Endothelial cell of umbilical vein (primary cell): ENCODE data around the gene TTI1. TPM values are rescaled to one million over a fixed set of nuclear protein-coding genes. Genes with fewer than 3 reads are reported as not detected.

Experiments used
- BruUV-seq: library from RNA; stranded (reverse); fragments of 400-500 nt; replicated peaks from 2 replicates; lab custom pipeline; 2021; lab: Mats Ljungman, UMichigan
- CTCF ChIA-PET: fragments of 300-600, 350-600 bp; sonication (Branson Sonifier 250); formaldehyde crosslinking; loops from one replicate; lab custom pipeline; 2021; ENCODE audit warnings: antibody characterized with exemption, inconsistent platforms; lab: Charles Lee
- POLR2A ChIA-PET: fragments of 300-600, 350-600 bp; sonication (Branson Sonifier 250); formaldehyde crosslinking; loops from one replicate; lab custom pipeline; 2021; ENCODE audit warnings: antibody characterized with exemption, inconsistent platforms; lab: Charles Lee
- DNase-seq: peaks from one replicate; pipeline ENCODE4 v3.0.0-alpha.2; 2011; ENCODE audit warnings: low read depth, low spot score
- FAIRE-seq: peaks from 2 replicates; lab custom pipeline; 2011; peaks lifted over from hg19 to GRCh38; lab: Jason Lieb, UNC
- H2AFZ ChIP-seq: 2 replicates; pipeline ENCODE4 v1.6.0; 2012; ENCODE audit warnings: low read depth, low read length, control low read depth, inconsistent platforms
- H3K27ac ChIP-seq: 2 replicates; pipeline ENCODE4 v1.5.1; 2011; ENCODE audit warnings: low read depth, mild to moderate bottlenecking, control low read depth, low read length, moderate library complexity; ENCODE audit not compliant: insufficient read depth
- H3K27me3 ChIP-seq, 2 experiments: 2 replicates each; pipeline versions ENCODE4 v1.6.0 to v1.6.1; 2011; ENCODE audit warnings: low read length in 2 of 2, mixed read lengths in 1 of 2; ENCODE audit not compliant: control insufficient read depth in 2 of 2, insufficient read depth in 2 of 2
- H3K36me3 ChIP-seq, 2 experiments: 2 replicates in 1 of 2; 3 replicates in 1 of 2; pipeline ENCODE4 v1.5.1; 2011; ENCODE audit warnings: low read length in 2 of 2, mild to moderate bottlenecking in 1 of 2, moderate library complexity in 1 of 2; ENCODE audit not compliant: control insufficient read depth in 2 of 2, insufficient read depth in 2 of 2; ENCODE audit errors: extremely low read depth in 1 of 2
- H3K4me1 ChIP-seq: 3 replicates; pipeline ENCODE4 v1.5.1; 2011; ENCODE audit warnings: mild to moderate bottlenecking, low read length; ENCODE audit not compliant: control insufficient read depth, insufficient read depth; ENCODE audit errors: extremely low read depth
- H3K4me2 ChIP-seq: 2 replicates; pipeline ENCODE4 v1.6.1; 2011; ENCODE audit warnings: low read length, control low read depth, mixed read lengths; ENCODE audit not compliant: insufficient read depth
- H3K4me3 ChIP-seq, 3 experiments: fragments of 200-600 bp in 1 of 3; sonication (generic), shearing (Covaris generic) in 1 of 3; replicated peaks in 1 of 3; 2 replicates each; pipeline ENCODE4 v1.5.1; 2011 to 2016; ENCODE audit warnings: control low read depth in 3 of 3, low read length in 3 of 3, mild to moderate bottlenecking in 2 of 3, inconsistent platforms in 1 of 3, low read depth in 1 of 3, moderate library complexity in 1 of 3; ENCODE audit not compliant: insufficient read depth in 1 of 3
- H3K79me2 ChIP-seq: 2 replicates; pipeline ENCODE4 v1.6.0; 2012; ENCODE audit warnings: low read length, inconsistent platforms; ENCODE audit not compliant: control insufficient read depth, insufficient read depth
- H3K9ac ChIP-seq: replicated peaks from 2 replicates; pipeline ENCODE3; 2011; ENCODE audit warnings: low read length, control low read depth; ENCODE audit not compliant: insufficient read depth; ENCODE audit errors: extremely low read depth
- H3K9me1 ChIP-seq: replicated peaks from 3 replicates; pipeline ENCODE4 v1.6.0; 2011; ENCODE audit warnings: mild to moderate bottlenecking, low read length; ENCODE audit not compliant: control insufficient read depth, insufficient read depth; ENCODE audit errors: extremely low read depth
- H3K9me3 ChIP-seq: replicated peaks from 2 replicates; pipeline ENCODE4 v1.5.1; 2012; ENCODE audit warnings: low read length, inconsistent platforms; ENCODE audit not compliant: control insufficient read depth, insufficient read depth
- H4K20me1 ChIP-seq: replicated peaks from 2 replicates; pipeline ENCODE3; 2011; ENCODE audit warnings: mild to moderate bottlenecking, low read length; ENCODE audit not compliant: control insufficient read depth, insufficient read depth; ENCODE audit errors: extremely low read depth
- EZH2 ChIP-seq: IDR thresholded peaks from 2 replicates; pipeline ENCODE4 v1.6.1; 2012; ENCODE audit warnings: borderline replicate concordance, low read depth, mild to moderate bottlenecking, moderate library complexity, low read length, inconsistent platforms; ENCODE audit not compliant: severe bottlenecking
- FOS ChIP-seq: IDR thresholded peaks from 2 replicates; pipeline ENCODE4 v1.6.1; 2011; ENCODE audit warnings: mild to moderate bottlenecking, low read length, moderate library complexity, borderline replicate concordance; ENCODE audit not compliant: insufficient read depth
- GATA2 ChIP-seq: IDR thresholded peaks from 2 replicates; pipeline ENCODE4 v1.7.0; 2011; ENCODE audit warnings: low read depth, mild to moderate bottlenecking, moderate library complexity, mixed read lengths, low read length; ENCODE audit not compliant: insufficient read length, insufficient read depth
- JUN ChIP-seq: IDR thresholded peaks from 2 replicates; pipeline ENCODE4 v1.6.1; 2011; ENCODE audit warnings: borderline replicate concordance, low read depth; ENCODE audit not compliant: insufficient read length, insufficient read depth
- POLR2A ChIP-seq: IDR thresholded peaks from 2 replicates; pipeline ENCODE4 v1.6.1; 2012; ENCODE audit warnings: low read depth, mild to moderate bottlenecking, control low read depth, low read length
- POLR2AphosphoS5 ChIP-seq: IDR thresholded peaks from 2 replicates; pipeline ENCODE4 v1.6.1; 2012; ENCODE audit warnings: low read depth, mild to moderate bottlenecking, control low read depth, low read length, moderate library complexity; ENCODE audit not compliant: insufficient read depth
- dilution Hi-C: fragments of 300-500 bp; cut with MboI; formaldehyde crosslinking; loops from one replicate; pipeline ENCODE4 v1.15.0; 2019; ENCODE audit warnings: low sequenced_read_pairs; ENCODE audit not compliant: extremely low pct_ligation_motif_present
- intact Hi-C: fragments of 100-400 bp; cut with micrococcal nuclease; formaldehyde crosslinking; loops from one replicate; pipeline ENCODE4 v1.10.0; 2022
- polyA plus RNA-seq, 4 experiments: library from polyadenylated mRNA; depleted of rRNA in 3 of 4; stranded (reverse) in 3 of 4; unstranded in 1 of 4; fragments of >200 nt; gene quantifications; 2 replicates each; pipeline versions ENCODE4 v1.2.1 to v1.2.3, GENCODE V29; 2011 to 2012; ENCODE audit warnings: missing spikeins in 1 of 4
- total RNA-seq: library from RNA; stranded (reverse); gene quantifications from 2 replicates; pipeline ENCODE4 v1.2.3, GENCODE V29; 2021
- TF ChIP-seq, protein P1 (sequence below), 2 donors: IDR thresholded peaks; 1 replicate in 1 of 2; 2 replicates in 1 of 2; pipeline ENCODE4 v1.5.1; 2011; ENCODE audit warnings: low read length in 2 of 2, mild to moderate bottlenecking in 2 of 2, moderate library complexity in 2 of 2, control low read depth in 1 of 2, inconsistent platforms in 1 of 2, low read depth in 1 of 2; ENCODE audit not compliant: insufficient read depth in 1 of 2; ENCODE audit errors: extremely low read depth in 1 of 2

The TTI1 gene
- total and polyA plus RNA-seq, 2 donors (not counting 3 experiments of a cell fraction or from before 2014, with no cell fraction given): 13.2 to 23.2 TPM

- POLR2A ChIA-PET: no interaction called here
- DNase-seq: no peak
- Histone ChIP-seq H3K4me2 (no peak overlapping the region), H3K27ac (no peak overlapping the region), H3K9me3 (no peaks in the 10 kb centered on the region), H3K4me1 (no peaks in the 10 kb centered on the region), H2AFZ (no peak overlapping the region), H3K27me3 (peaks cover 8 to 15% of the 10 kb centered on the region in 2 experiments), H3K36me3 (no peaks in the 10 kb centered on the region), H3K9me1 (no peaks in the 10 kb centered on the region), H3K79me2 (no peaks in the 10 kb centered on the region), H4K20me1 (no peaks in the 10 kb centered on the region), H3K4me3 (no peak overlapping the region), H3K9ac (no peak overlapping the region)
- intact Hi-C loops: no loop called here
- dilution Hi-C loops: no loop called here
- TF ChIP-seq POLR2A (no peak), FOS (no peak), EZH2 (peak; percentile 21), GATA2 (no peak), JUN (no peak), POLR2AphosphoS5 (no peak)
- TF ChIP-seq, protein P1, sequence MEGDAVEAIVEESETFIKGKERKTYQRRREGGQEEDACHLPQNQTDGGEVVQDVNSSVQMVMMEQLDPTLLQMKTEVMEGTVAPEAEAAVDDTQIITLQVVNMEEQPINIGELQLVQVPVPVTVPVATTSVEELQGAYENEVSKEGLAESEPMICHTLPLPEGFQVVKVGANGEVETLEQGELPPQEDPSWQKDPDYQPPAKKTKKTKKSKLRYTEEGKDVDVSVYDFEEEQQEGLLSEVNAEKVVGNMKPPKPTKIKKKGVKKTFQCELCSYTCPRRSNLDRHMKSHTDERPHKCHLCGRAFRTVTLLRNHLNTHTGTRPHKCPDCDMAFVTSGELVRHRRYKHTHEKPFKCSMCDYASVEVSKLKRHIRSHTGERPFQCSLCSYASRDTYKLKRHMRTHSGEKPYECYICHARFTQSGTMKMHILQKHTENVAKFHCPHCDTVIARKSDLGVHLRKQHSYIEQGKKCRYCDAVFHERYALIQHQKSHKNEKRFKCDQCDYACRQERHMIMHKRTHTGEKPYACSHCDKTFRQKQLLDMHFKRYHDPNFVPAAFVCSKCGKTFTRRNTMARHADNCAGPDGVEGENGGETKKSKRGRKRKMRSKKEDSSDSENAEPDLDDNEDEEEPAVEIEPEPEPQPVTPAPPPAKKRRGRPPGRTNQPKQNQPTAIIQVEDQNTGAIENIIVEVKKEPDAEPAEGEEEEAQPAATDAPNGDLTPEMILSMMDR (IDR thresholded peaks at IDR 0.05; ENCODE audit: extremely low read depth in 1 of 2, insufficient read depth in 1 of 2, low read depth in 1 of 2, low read length in 2 of 2): no peak
- BruUV-seq: no TSS peak
- CTCF ChIA-PET: interaction anchor here (1.5 kb wide), 1 partner anchor 15 kb away, joined by 5 read pairs; no protein-coding TSS in a partner anchor
- FAIRE-seq: no peak
Observed at GRCh38 chr20:37977338-37977737, 55.9 kb downstream of the TTI1 start.
